ENCODE data around the gene MEI4. TPM values are rescaled to one million over a fixed set of nuclear protein-coding genes. Genes with fewer than 3 reads are reported as not detected.

The MEI4 gene
- total RNA-seq, 3 donors from 2014 or later, result not detected

DNA sequence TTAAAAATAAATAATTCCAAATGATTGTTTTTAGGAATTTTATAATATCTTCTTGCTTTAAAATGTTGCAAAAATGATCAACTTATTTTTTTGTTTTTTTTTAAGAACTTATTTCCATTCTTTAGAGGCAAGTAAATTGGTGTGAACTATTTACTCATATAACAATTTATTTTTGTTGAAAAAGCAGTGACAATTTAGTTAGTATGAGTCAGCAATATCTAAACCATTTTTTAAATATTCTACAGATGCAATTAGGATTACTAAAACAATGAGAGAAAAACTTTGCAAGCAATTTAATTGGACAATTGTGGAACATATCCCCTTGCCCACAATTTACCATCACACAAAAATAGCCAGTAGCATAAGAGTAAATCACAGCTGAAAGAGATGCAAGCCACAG, 319.5 kb downstream of the MEI4 start:
- H3K9me3 ChIP-seq, result no peaks in the 10 kb centered on the region
- DNase-seq (ENCODE audit: low spot score in 2 of 2), result no peak
- no peak overlapping the region for H3K27ac ChIP-seq
- TF ChIP-seq POLR2AphosphoS5 (IDR thresholded peaks at IDR 0.05), result no peak
- TF ChIP-seq, protein P1, sequence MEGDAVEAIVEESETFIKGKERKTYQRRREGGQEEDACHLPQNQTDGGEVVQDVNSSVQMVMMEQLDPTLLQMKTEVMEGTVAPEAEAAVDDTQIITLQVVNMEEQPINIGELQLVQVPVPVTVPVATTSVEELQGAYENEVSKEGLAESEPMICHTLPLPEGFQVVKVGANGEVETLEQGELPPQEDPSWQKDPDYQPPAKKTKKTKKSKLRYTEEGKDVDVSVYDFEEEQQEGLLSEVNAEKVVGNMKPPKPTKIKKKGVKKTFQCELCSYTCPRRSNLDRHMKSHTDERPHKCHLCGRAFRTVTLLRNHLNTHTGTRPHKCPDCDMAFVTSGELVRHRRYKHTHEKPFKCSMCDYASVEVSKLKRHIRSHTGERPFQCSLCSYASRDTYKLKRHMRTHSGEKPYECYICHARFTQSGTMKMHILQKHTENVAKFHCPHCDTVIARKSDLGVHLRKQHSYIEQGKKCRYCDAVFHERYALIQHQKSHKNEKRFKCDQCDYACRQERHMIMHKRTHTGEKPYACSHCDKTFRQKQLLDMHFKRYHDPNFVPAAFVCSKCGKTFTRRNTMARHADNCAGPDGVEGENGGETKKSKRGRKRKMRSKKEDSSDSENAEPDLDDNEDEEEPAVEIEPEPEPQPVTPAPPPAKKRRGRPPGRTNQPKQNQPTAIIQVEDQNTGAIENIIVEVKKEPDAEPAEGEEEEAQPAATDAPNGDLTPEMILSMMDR (IDR thresholded peaks at IDR 0.05), result no peak
- TF ChIP-seq POLR2A (IDR thresholded peaks at IDR 0.05), result no peak
- no peak overlapping the region for H3K4me3 ChIP-seq
- H3K4me1 ChIP-seq, result no peaks in the 10 kb centered on the region
- H3K36me3 ChIP-seq, result no peaks in the 10 kb centered on the region
- intact Hi-C loops (cut with DNase I; ENCODE audit: low total_unique reads), result no loop called here
- H3K27me3 ChIP-seq, result no peaks in the 10 kb centered on the region

Other genes starting within 250 kb of the MEI4 start
- under 1 TPM in 2 of 3 donors, not detected in 1; 0.15 to 0.33 TPM for gene HTR1B, start 189.5 kb upstream of the MEI4 start, total RNA-seq